ENCODE results near the gene ETS1.

The ETS1 gene

GRCh38 chr11:128523641-128524040, 63.7 kb downstream of the ETS1 start (continued):
- TF ChIP-seq BCL11B (tag by site-specific recombination; IDR thresholded peaks at IDR 0.05; ENCODE audit: low read depth) (no peak), ZNF664 (tag by site-specific recombination; IDR thresholded peaks at IDR 0.05) (no peak), ZNF18 (tag by site-specific recombination; IDR thresholded peaks at IDR 0.05) (no peak), ZFP41 (tag by site-specific recombination; IDR thresholded peaks at IDR 0.05; ENCODE audit: borderline replicate concordance) (no peak)

- no peaks in the 10 kb centered on the region for H3K9me3 ChIP-seq (ENCODE audit: control insufficient read depth, insufficient read depth, low read depth, low read length)
- peak overlapping the region; percentile 71 for H3K4me3 ChIP-seq (ENCODE audit: low read depth, low read length)
- H3K4me1 ChIP-seq (ENCODE audit: control insufficient read depth, insufficient read depth, low read length) = peaks cover 14% of the 10 kb centered on the region
- ChIA-PET CTCF (interaction anchor here (0.6 to 1.0 kb wide), 3 partner anchors 24 to 211 kb away, joined by 3 to 4 read pairs (median 3); no protein-coding TSS in a partner anchor), POLR2A (no interaction called here)
- no peaks in the 10 kb centered on the region for H3K36me3 ChIP-seq (ENCODE audit: control insufficient read depth in 2 of 2, insufficient read depth in 1 of 2, low read length in 2 of 2)
- TF ChIP-seq OVOL3 (tag by site-specific recombination; IDR thresholded peaks at IDR 0.05) (no peak), HOXC10 (CRISPR knock-in tag; IDR thresholded peaks at IDR 0.05) (no peak), ZSCAN5A (tag by site-specific recombination; IDR thresholded peaks at IDR 0.05) (no peak), GLIS2 (tag by site-specific recombination; IDR thresholded peaks at IDR 0.05) (0 out of 2 replicates have a peak, but pooled peaks have one; percentile 3), BCL11A (tag by site-specific recombination; IDR thresholded peaks at IDR 0.05; ENCODE audit: low read depth) (no peak), ZNF701 (tag by site-specific recombination; IDR thresholded peaks at IDR 0.05) (no peak)
- peak overlapping the region; percentile 34; the same call in 1 of the 2 replicates for H3K27ac ChIP-seq (ENCODE audit: extremely low read depth, low read depth, low read length)
These were observed 64.3 kb downstream of the ETS1 start for GRCh38 chr11:128522943-128523518.

GRCh38 chr11:128522055-128522942, 65.1 kb downstream of the ETS1 start:
- Histone ChIP-seq H3K4me1 (ENCODE audit: control insufficient read depth, insufficient read depth, low read length) (peaks cover 14% of the 10 kb centered on the region), H3K9me3 (ENCODE audit: control insufficient read depth, insufficient read depth, low read depth, low read length) (no peaks in the 10 kb centered on the region), H3K4me3 (ENCODE audit: low read depth, low read length) (peak overlapping the region; percentile 71), H3K36me3 (ENCODE audit: control insufficient read depth in 2 of 2, insufficient read depth in 1 of 2, low read length in 2 of 2) (no peaks in the 10 kb centered on the region), H3K27ac (ENCODE audit: extremely low read depth, low read depth, low read length) (peak overlapping the region; percentile 55; the same call in 1 of the 2 replicates)
- ChIA-PET POLR2A (no interaction called here), CTCF (interaction anchor here (0.6 to 1.1 kb wide), 4 partner anchors 24 to 110 kb away, joined by 3 to 4 read pairs (median 4); no protein-coding TSS in a partner anchor)
- TF ChIP-seq HIC1 (tag by site-specific recombination; IDR thresholded peaks at IDR 0.05) = no peak
- peak; percentile 54; the same call in 1 of the 2 replicates for TF ChIP-seq ZXDB (tag by site-specific recombination; IDR thresholded peaks at IDR 0.05)
- no peak for TF ChIP-seq ZNF707 (tag by site-specific recombination; IDR thresholded peaks at IDR 0.05)
- no peak for TF ChIP-seq PRDM6 (tag by site-specific recombination; IDR thresholded peaks at IDR 0.05)
- TF ChIP-seq ZNF654 (tag by site-specific recombination; IDR thresholded peaks at IDR 0.05; ENCODE audit: low read depth) = no peak
- TF ChIP-seq ZNF610 (tag by site-specific recombination; IDR thresholded peaks at IDR 0.05; ENCODE audit: borderline replicate concordance) = peak; percentile 41; the same call in 1 of the 2 replicates
- no peak for TF ChIP-seq ZFP37 (tag by site-specific recombination; IDR thresholded peaks at IDR 0.05)
- no peak for TF ChIP-seq ZNF221 (tag by site-specific recombination; IDR thresholded peaks at IDR 0.05; ENCODE audit: borderline replicate concordance)
- TF ChIP-seq ZNF335 (tag by site-specific recombination; conservative IDR thresholded peaks at IDR 0.05) = peak; percentile 87
- TF ChIP-seq ZFP69B (tag by site-specific recombination; IDR thresholded peaks at IDR 0.05) = peak; percentile 14; the same call in 1 of the 2 replicates
- no peak for TF ChIP-seq ZNF404 (tag by site-specific recombination; IDR thresholded peaks at IDR 0.05)
- TF ChIP-seq CTCF (tag by site-specific recombination; IDR thresholded peaks at IDR 0.05) = no peak
- peak; percentile 41; the same call in 1 of the 2 replicates for TF ChIP-seq ZNF501 (tag by site-specific recombination; IDR thresholded peaks at IDR 0.05)

All from HEK293 (cell line).